AG04450 (cell line): Measurements from ENCODE around the gene PCTP. TPM values are rescaled to one million over a fixed set of nuclear protein-coding genes. Genes with fewer than 3 reads are reported as not detected.

Experiments
- CTCF ChIA-PET: fragments of 300-600, 350-600 bp; formaldehyde crosslinking; extraction: SDS; loops from one replicate; lab custom pipeline; 2022; ENCODE audit warnings: antibody characterized with exemption, inconsistent platforms; lab: Charles Lee
- POLR2A ChIA-PET: fragments of 350-600 bp; formaldehyde crosslinking; extraction: SDS; loops from one replicate; lab custom pipeline; 2021; ENCODE audit warnings: antibody characterized with exemption, inconsistent platforms; lab: Yijun Ruan, JAX
- DNase-seq: peaks from one replicate; pipeline ENCODE4 v3.0.0-alpha.2; 2011; ENCODE audit warnings: low read depth, low spot score
- H3K27ac ChIP-seq: one replicate; pipeline ENCODE4 v1.5.1; 2012; ENCODE audit warnings: low read depth, low read length, control low read depth
- H3K27me3 ChIP-seq: one replicate; pipeline ENCODE4 v1.6.0; 2012; ENCODE audit warnings: low read length; ENCODE audit not compliant: control insufficient read depth, insufficient read depth
- H3K4me3 ChIP-seq: 2 replicates; pipeline ENCODE4 v1.5.1; 2011; ENCODE audit warnings: mild to moderate bottlenecking, low read depth, low read length, control low read depth
- H3K9me3 ChIP-seq: 2 replicates; pipeline ENCODE4 v1.5.1; 2012; ENCODE audit warnings: low read length; ENCODE audit not compliant: control insufficient read depth, insufficient read depth
- polyA plus RNA-seq: library from polyadenylated mRNA; depleted of rRNA; stranded (reverse); fragments of >200 nt; gene quantifications from 2 replicates; pipeline ENCODE4 v1.2.3, GENCODE V29; 2011
- TF ChIP-seq, protein P1 (sequence below): IDR thresholded peaks from 2 replicates; pipeline ENCODE4 v1.5.1; 2011; ENCODE audit warnings: low read depth, low read length, control low read depth, inconsistent platforms

PCTP gene
- polyA plus RNA-seq, 1 experiment = 20.5 TPM

DNA sequence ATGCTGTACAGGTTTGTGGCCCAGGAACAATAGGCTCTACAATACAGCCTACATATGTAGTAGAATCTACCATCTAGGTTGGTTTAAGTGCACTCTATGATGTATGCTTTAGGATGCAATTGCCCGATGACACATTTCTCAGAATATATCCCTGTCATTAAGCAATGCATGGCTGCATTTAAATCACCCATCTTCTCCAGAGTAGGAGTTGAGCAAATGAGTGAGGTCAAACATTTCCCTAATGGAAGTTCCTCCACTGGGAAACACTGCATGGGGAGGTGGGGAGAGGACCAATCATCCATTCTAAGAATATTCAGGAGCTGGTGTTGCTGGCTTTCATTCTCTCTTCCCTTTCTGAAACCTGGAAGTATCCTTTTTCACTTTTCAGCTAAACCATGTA lies 2.0 kb upstream of the PCTP start:
- CTCF ChIA-PET = interaction anchor here (2.9 to 5.8 kb wide), 2 partner anchors 12 to 21 kb away, joined by 18 to 56 read pairs; no protein-coding TSS in a partner anchor

DNA sequence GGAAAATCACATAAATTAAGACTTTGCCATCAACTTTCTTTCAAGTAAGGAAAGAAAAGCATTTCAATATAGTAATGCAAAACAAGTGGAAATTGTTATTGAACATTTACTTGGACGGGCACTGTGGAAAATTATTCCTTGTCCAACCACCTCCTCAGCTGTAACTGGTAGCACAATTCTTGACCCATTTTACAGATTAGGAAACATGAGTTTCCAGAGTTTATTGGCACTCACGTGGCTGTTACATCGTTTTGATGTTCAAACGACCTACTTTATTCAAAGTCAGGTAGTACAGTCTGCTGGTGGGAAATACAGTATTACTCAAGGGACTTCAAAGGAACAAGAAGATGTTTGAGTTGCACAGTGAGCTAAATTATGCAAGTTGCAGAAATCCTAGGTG lies 866 bp upstream of the PCTP start:
- H3K4me3 ChIP-seq = no peak overlapping the region
- no peak for DNase-seq
- H3K27ac ChIP-seq = no peak overlapping the region
- ChIA-PET POLR2A (interaction anchor here (0.7 kb wide), 1 partner anchor 183 kb away, joined by 3 read pairs; no protein-coding TSS in a partner anchor), CTCF (interaction anchor here (1.3 to 5.8 kb wide), 6 partner anchors 13 to 236 kb away, joined by 6 to 56 read pairs (median 12); no protein-coding TSS in a partner anchor)
- H3K9me3 ChIP-seq = no peaks in the 10 kb centered on the region; the same call in 1 of the 2 replicates
- peaks cover 6% of the 10 kb centered on the region for H3K27me3 ChIP-seq
- TF ChIP-seq, protein P1, sequence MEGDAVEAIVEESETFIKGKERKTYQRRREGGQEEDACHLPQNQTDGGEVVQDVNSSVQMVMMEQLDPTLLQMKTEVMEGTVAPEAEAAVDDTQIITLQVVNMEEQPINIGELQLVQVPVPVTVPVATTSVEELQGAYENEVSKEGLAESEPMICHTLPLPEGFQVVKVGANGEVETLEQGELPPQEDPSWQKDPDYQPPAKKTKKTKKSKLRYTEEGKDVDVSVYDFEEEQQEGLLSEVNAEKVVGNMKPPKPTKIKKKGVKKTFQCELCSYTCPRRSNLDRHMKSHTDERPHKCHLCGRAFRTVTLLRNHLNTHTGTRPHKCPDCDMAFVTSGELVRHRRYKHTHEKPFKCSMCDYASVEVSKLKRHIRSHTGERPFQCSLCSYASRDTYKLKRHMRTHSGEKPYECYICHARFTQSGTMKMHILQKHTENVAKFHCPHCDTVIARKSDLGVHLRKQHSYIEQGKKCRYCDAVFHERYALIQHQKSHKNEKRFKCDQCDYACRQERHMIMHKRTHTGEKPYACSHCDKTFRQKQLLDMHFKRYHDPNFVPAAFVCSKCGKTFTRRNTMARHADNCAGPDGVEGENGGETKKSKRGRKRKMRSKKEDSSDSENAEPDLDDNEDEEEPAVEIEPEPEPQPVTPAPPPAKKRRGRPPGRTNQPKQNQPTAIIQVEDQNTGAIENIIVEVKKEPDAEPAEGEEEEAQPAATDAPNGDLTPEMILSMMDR = no peak

More for the DNA sequence above, 2.0 kb upstream of the PCTP start:
- no peak overlapping the region for H3K27ac ChIP-seq
- H3K9me3 ChIP-seq = no peaks in the 10 kb centered on the region; the same call in 1 of the 2 replicates
- no peak for DNase-seq
- peaks cover 6% of the 10 kb centered on the region for H3K27me3 ChIP-seq
- TF ChIP-seq, protein P1 = no peak
- H3K4me3 ChIP-seq = no peak overlapping the region
- POLR2A ChIA-PET = no interaction called here

DNA sequence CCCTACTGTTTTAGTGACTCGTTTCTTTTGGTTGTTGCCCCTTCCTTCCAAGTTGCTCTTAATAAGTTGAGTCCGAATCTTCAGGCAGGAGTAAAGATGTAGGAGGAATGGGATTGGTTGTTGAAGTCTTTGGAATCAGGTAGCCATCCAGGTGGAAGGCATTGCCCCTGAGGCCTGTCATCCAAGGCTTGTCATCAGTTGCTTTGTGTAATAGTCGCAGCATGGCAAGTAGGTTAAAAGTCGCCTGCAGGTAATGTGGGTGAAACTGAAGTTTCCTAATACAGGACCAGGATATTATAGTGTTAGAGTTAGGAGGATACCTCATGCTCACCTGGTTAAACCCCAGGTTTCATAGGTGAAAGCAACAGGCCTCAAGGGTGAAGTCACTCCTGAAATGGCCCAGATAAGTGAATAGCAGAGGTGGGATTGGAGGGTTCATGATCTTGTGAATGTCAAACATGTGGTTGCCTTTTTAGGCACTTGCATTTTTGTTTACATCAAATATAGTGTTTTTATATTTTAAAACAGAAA lies 934 bp downstream of the PCTP start:
- DNase-seq = no peak
- peak overlapping the region; percentile 59 for H3K27ac ChIP-seq
- ChIA-PET POLR2A (interaction anchor here (1.2 kb wide), 3 partner anchors 16 to 25 kb away, joined by 3 to 5 read pairs (median 4); no protein-coding TSS in a partner anchor), CTCF (interaction anchor here (0.6 to 5.8 kb wide), 9 partner anchors 15 to 237 kb away, joined by 3 to 56 read pairs (median 7); no protein-coding TSS in a partner anchor)
- no peaks in the 10 kb centered on the region; the same call in 1 of the 2 replicates for H3K9me3 ChIP-seq
- TF ChIP-seq, protein P1 = no peak
- H3K4me3 ChIP-seq = peak overlapping the region; percentile 89
- peaks cover 6% of the 10 kb centered on the region for H3K27me3 ChIP-seq

DNA sequence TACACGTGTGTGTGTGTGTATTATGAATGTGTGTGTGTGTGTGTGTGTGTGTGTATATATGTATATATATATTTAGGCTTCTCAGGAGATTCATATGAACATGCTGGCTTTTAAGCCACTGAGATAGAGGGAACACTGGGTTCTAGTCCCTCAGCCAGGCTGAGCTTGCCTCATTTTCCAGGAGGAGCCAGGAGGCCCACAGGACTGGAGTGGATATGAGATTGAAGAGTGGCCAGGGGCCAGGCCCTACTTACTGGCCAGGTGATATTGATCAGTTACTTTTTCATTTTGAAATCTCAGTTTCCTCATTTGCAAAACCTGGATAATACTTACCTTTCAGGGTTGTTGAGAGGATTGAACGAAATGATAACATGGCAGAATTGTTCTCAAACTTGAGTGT lies 5.8 kb downstream of the PCTP start:
- TF ChIP-seq, protein P1 = no peak
- ChIA-PET CTCF (interaction anchor here (0.6 to 0.9 kb wide), 2 partner anchors 19 to 21 kb away, joined by 3 to 6 read pairs; no protein-coding TSS in a partner anchor), POLR2A (no interaction called here)
- no peak for DNase-seq
- Histone ChIP-seq H3K27ac (no peak overlapping the region), H3K27me3 (no peaks in the 10 kb centered on the region), H3K9me3 (no peaks in the 10 kb centered on the region), H3K4me3 (no peak overlapping the region)

DNA sequence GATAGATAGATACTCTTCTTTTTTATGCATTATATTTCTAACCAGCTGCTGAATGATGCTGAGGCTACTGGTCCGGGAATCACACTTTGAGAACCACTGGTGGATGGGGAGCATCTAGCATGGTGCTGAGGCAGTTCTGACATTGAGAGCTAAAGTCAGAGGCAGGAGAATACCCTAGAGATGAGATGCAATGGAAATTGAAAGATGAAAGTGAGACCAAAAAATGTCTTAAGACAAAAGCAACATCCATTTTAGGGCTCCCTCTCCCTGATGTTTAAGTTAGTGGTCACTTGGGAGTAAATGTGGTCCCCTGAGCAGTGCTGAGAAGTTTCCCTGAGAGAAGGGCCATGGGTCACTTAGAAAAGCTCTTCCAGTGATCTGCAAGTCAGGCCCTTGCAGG lies 6.8 kb downstream of the PCTP start:
- no peak overlapping the region for H3K4me3 ChIP-seq
- TF ChIP-seq, protein P1 = no peak
- no peaks in the 10 kb centered on the region for H3K9me3 ChIP-seq
- no peaks in the 10 kb centered on the region for H3K27me3 ChIP-seq
- ChIA-PET CTCF (no interaction called here), POLR2A (no interaction called here)
- DNase-seq = no peak
- H3K27ac ChIP-seq = no peak overlapping the region
